ENCODE results near the gene B4GALT5.

The B4GALT5 gene

GRCh38 chr20:49657118-49657901, 56.4 kb downstream of the B4GALT5 start:
- DNase-seq (ENCODE audit: low spot score) = no peak

- no peak for DNase-seq (ENCODE audit: low spot score)
These were observed 57.4 kb downstream of the B4GALT5 start for GRCh38 chr20:49656304-49656703.

- DNase-seq (ENCODE audit: low spot score) = no peak
These were observed 59.7 kb downstream of the B4GALT5 start for GRCh38 chr20:49653925-49654434.

- DNase-seq (ENCODE audit: low spot score) = no peak
These were observed 64.0 kb downstream of the B4GALT5 start for GRCh38 chr20:49649672-49650071.

- DNase-seq (ENCODE audit: low spot score) = no peak
These were observed 66.1 kb downstream of the B4GALT5 start for GRCh38 chr20:49647550-49647949.

- DNase-seq (ENCODE audit: low spot score) = no peak
These were observed 67.2 kb downstream of the B4GALT5 start for GRCh38 chr20:49646528-49646927.

GRCh38 chr20:49646126-49646525, 67.6 kb downstream of the B4GALT5 start:
- no peak for DNase-seq (ENCODE audit: low spot score)

GRCh38 chr20:49644980-49645565, 68.6 kb downstream of the B4GALT5 start:
- no peak for DNase-seq (ENCODE audit: low spot score)

- DNase-seq (ENCODE audit: low spot score) = no peak
These were observed 70.9 kb downstream of the B4GALT5 start for GRCh38 chr20:49642816-49643215.

- no peak for DNase-seq (ENCODE audit: low spot score)
These were observed 71.7 kb downstream of the B4GALT5 start for GRCh38 chr20:49641683-49642656.

- DNase-seq (ENCODE audit: low spot score) = no peak
These were observed 76.5 kb downstream of the B4GALT5 start for GRCh38 chr20:49637046-49637637.

GRCh38 chr20:49636447-49636846, 77.2 kb downstream of the B4GALT5 start:
- no peak for DNase-seq (ENCODE audit: low spot score)

- no peak for DNase-seq (ENCODE audit: low spot score)
These were observed 77.8 kb downstream of the B4GALT5 start for GRCh38 chr20:49635866-49636265.

- no peak for DNase-seq (ENCODE audit: low spot score)
These were observed 78.5 kb downstream of the B4GALT5 start for GRCh38 chr20:49635166-49635565.

- no peak for DNase-seq (ENCODE audit: low spot score)
These were observed 79.6 kb downstream of the B4GALT5 start for GRCh38 chr20:49634116-49634515.

GRCh38 chr20:49633643-49634042, 80.0 kb downstream of the B4GALT5 start:
- DNase-seq (ENCODE audit: low spot score) = no peak

- DNase-seq (ENCODE audit: low spot score) = no peak
These were observed 80.7 kb downstream of the B4GALT5 start for GRCh38 chr20:49633023-49633422.

GRCh38 chr20:49631856-49632418, 81.7 kb downstream of the B4GALT5 start:
- no peak for DNase-seq (ENCODE audit: low spot score)

- no peak for DNase-seq (ENCODE audit: low spot score)
These were observed 82.5 kb downstream of the B4GALT5 start for GRCh38 chr20:49631061-49631716.

- no peak for DNase-seq (ENCODE audit: low spot score)
These were observed 83.2 kb downstream of the B4GALT5 start for GRCh38 chr20:49630396-49630951.

GRCh38 chr20:49629606-49630005, 84.1 kb downstream of the B4GALT5 start:
- DNase-seq (ENCODE audit: low spot score) = no peak
